Ishikawa (cell line): Measurements from ENCODE around the gene SMAD1.

Experiments used
- CEBPB ChIP-seq: IDR thresholded peaks from 2 replicates; pipeline ENCODE4 v1.6.1; 2012
- CREB1 ChIP-seq: IDR thresholded peaks from 2 replicates; pipeline ENCODE4 v1.6.1; 2012; ENCODE audit warnings: low read depth
- EGR1 ChIP-seq: IDR thresholded peaks from 2 replicates; pipeline ENCODE4 v1.6.1; 2012
- EP300 ChIP-seq: IDR thresholded peaks from 2 replicates; pipeline ENCODE4 v1.6.1; 2012; ENCODE audit warnings: borderline replicate concordance
- FOXM1 ChIP-seq: IDR thresholded peaks from 2 replicates; pipeline ENCODE4 v1.6.1; 2012; ENCODE audit warnings: low read depth, borderline replicate concordance
- NFIC ChIP-seq: IDR thresholded peaks from 2 replicates; pipeline ENCODE4 v1.6.1; 2012
- RAD21 ChIP-seq: IDR thresholded peaks from 2 replicates; pipeline ENCODE4 v1.6.1; 2012; ENCODE audit warnings: low read depth
- REST ChIP-seq: IDR thresholded peaks from 2 replicates; pipeline ENCODE4 v1.6.1; 2012; ENCODE audit warnings: low read depth, mild to moderate bottlenecking
- TAF1 ChIP-seq: IDR thresholded peaks from 2 replicates; pipeline ENCODE4 v1.6.1; 2012; ENCODE audit warnings: low read depth, mild to moderate bottlenecking
- TCF12 ChIP-seq: IDR thresholded peaks from 2 replicates; pipeline ENCODE4 v1.6.1; 2012; ENCODE audit warnings: low read depth
- TEAD4 ChIP-seq: IDR thresholded peaks from 2 replicates; pipeline ENCODE4 v1.6.1; 2012
- YY1 ChIP-seq: IDR thresholded peaks from 2 replicates; pipeline ENCODE4 v1.6.1; 2012; ENCODE audit warnings: low read depth
- ZBTB7A ChIP-seq: IDR thresholded peaks from 2 replicates; pipeline ENCODE4 v1.6.1; 2012; ENCODE audit warnings: low read depth
- TF ChIP-seq, protein P1 (sequence below): IDR thresholded peaks from 2 replicates; pipeline ENCODE4 v1.6.1; 2012
- TF ChIP-seq, protein P2 (sequence below): IDR thresholded peaks from 2 replicates; pipeline ENCODE4 v1.6.1; 2012

SMAD1 gene

DNA sequence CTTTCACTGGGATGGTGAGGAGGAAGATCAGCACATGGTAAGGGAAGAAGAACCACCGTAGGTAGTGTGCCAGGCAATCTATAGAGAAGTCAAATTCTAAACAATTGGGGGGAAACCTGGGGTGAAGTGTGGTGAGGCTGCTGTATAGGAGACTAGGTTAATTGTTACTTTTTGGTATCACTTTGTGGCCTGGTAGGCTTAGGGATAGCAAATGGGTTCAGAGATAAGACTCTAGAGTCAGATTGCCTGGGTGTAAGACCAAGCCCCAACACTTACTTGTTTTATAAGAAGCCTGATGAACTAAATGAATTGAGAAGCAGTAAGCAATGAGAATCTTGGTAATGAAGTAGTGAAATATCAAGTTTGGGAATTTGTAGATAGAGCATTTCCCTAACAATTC is 8.7 kb downstream of the SMAD1 start:
- TF ChIP-seq TCF12 (no peak), ZBTB7A (no peak), TAF1 (no peak), NFIC (no peak), CREB1 (no peak), REST (no peak), RAD21 (no peak), FOXM1 (no peak), CEBPB (no peak), YY1 (no peak), EP300 (no peak), TEAD4 (no peak), EGR1 (no peak)
- TF ChIP-seq, protein P1, sequence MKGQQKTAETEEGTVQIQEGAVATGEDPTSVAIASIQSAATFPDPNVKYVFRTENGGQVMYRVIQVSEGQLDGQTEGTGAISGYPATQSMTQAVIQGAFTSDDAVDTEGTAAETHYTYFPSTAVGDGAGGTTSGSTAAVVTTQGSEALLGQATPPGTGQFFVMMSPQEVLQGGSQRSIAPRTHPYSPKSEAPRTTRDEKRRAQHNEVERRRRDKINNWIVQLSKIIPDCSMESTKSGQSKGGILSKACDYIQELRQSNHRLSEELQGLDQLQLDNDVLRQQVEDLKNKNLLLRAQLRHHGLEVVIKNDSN = no peak
- TF ChIP-seq, protein P2, sequence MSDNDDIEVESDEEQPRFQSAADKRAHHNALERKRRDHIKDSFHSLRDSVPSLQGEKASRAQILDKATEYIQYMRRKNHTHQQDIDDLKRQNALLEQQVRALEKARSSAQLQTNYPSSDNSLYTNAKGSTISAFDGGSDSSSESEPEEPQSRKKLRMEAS = no peak

DNA sequence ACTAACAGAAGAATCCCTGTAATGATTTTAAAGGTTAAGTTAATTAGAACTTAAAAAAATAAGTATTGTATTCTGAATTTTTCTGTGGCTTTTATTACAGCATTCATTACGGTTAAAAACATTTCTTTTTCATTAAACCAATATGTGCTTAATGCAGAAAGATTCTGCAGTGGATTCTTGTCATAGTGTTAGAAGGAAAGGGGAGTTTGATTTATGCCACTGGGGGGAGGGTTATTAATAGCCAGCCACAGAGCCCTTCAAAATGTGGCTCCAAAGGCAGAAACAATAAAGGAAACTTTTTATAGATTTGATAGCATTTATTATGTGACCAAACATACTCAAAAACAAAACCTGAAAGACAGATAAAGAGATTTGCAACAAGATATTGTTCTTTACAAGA is 9.1 kb downstream of the SMAD1 start:
- no peak for TF ChIP-seq ZBTB7A
- TF ChIP-seq RAD21 = no peak
- no peak for TF ChIP-seq EGR1
- TF ChIP-seq TCF12 = no peak
- no peak for TF ChIP-seq YY1

DNA sequence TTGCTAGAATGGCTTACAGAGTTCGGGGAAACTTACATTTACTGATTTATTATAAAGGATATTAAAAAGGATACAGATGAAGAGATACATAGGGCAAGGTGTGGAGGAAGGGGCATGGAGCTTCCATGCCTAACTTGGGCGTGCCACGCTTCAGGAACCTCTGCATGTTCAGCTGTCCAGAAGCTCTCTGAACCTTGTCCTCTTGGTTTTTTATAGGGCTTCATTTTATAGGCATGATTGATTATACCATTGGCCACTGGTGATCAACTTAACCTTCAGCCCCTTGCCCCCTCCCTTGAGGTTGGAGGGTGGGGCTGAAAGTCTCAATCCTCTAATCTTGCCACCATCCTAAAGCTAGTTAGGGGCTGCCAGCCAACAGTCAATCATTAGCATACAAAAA is 10.7 kb downstream of the SMAD1 start:
- TF ChIP-seq NFIC (no peak), REST (no peak), EGR1 (no peak), ZBTB7A (no peak), YY1 (no peak), TCF12 (no peak), CREB1 (no peak), TEAD4 (no peak), RAD21 (no peak), CEBPB (no peak), FOXM1 (no peak), TAF1 (no peak), EP300 (no peak)
- TF ChIP-seq, protein P2 = no peak
- TF ChIP-seq, protein P1 = no peak

- TF ChIP-seq CEBPB = no peak
- no peak for TF ChIP-seq NFIC
- TF ChIP-seq YY1 = no peak
- TF ChIP-seq FOXM1 = no peak
- no peak for TF ChIP-seq TEAD4
- TF ChIP-seq ZBTB7A = no peak
- TF ChIP-seq, protein P1 = no peak
- TF ChIP-seq EP300 = no peak
- TF ChIP-seq REST = no peak
- no peak for TF ChIP-seq CREB1
- no peak for TF ChIP-seq EGR1
- TF ChIP-seq, protein P2 = no peak
- TF ChIP-seq RAD21 = no peak
- no peak for TF ChIP-seq TCF12
- TF ChIP-seq TAF1 = no peak
Measured at GRCh38 chr4:145493166-145493565, 11.5 kb downstream of the SMAD1 start.
